T-helper 9 cell (primary cell): ENCODE data around the gene FBXO9.
"Not testable (repeated sequence)": the region's sequence is repeated elsewhere in the genome, so short reads cannot be mapped to it uniquely, and the experiment has no call there.

ENCODE experiments used
- DNase-seq: peaks from one replicate; pipeline ENCODE4 v3.0.0-alpha.2; 2020

Gene FBXO9

GRCh38 chr6:53048431-53049195 is 16.6 kb upstream of the FBXO9 start:
- DNase-seq: no peak

DNA sequence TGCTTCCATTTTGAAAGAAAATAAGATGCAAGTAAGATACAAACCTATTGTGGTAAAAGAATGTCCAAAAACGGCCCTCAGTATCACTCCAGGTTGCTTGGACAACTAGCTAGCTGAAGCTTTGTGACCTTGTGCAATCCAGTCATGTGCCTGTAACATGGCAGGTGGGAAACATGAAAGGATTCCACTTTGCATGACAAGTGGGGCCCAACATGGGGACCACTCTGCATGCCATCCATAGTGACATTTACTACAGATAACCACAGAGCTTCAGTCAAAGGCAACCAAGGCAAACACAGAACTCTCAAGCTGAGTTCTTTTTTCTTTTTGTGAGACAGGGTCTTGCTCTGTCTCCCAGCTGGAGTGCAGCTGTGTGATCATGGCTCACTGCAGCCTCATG is 15.8 kb upstream of the FBXO9 start:
- DNase-seq: no peak

DNA sequence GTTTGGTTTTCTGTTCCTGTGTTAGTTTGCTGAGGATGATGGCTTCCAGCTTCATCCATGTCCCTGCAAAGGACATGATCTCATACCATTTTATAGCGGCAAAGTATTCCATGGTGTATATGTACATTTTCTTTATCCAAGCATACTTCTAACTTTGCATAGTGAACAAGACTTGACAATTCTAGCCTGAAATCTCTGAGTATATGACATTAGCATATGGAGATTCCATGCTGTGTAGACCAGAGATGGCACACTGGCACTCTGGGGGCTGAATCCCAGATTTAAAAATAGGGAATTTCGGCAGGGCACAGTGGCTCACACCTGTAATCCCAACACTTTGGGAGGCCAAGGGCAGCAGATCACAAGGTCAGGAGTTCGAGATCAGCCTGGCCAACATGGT is 13.1 kb upstream of the FBXO9 start:
- not testable (repeated sequence) for DNase-seq

DNA sequence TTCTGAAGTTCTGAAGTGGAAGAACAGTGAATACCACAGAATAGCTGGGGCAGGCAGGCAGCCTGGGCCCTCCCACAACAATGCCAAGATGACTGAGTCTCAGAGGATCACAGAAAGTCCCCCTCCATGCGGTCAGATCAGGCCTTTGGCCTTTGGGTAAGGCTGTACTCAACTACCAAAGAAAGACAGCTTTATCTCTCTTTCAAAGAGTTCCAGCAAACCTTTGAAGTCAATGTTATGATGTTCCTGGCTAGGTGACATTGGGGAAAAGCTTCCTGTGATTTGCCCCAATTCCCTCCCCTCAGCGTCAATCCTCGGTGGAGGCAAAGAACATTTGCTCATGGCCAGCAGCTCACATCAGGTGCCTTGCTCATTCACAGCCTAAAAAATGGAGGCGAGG is 10.7 kb upstream of the FBXO9 start:
- DNase-seq: no peak

DNA sequence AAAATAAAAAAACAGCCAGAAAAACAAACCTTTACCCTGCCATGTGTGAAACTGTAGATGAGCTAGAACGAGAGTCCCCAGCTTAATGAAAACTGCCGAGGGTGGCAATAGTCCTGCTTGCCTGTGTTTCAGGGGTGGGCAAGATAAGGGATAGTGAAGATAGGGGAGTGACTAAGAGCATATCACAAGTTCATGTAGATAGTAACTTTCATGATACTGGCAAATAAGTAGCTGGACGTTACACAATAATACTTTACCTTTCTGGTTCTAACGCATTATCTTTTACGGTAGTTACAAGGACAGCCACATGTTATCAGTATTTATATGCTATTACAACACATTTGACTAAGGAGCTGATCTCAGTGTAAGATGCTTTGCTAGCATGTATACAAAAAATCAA is 9.3 kb upstream of the FBXO9 start:
- no peak for DNase-seq

GRCh38 chr6:53056273-53056672 is 8.9 kb upstream of the FBXO9 start:
- no peak for DNase-seq

DNA sequence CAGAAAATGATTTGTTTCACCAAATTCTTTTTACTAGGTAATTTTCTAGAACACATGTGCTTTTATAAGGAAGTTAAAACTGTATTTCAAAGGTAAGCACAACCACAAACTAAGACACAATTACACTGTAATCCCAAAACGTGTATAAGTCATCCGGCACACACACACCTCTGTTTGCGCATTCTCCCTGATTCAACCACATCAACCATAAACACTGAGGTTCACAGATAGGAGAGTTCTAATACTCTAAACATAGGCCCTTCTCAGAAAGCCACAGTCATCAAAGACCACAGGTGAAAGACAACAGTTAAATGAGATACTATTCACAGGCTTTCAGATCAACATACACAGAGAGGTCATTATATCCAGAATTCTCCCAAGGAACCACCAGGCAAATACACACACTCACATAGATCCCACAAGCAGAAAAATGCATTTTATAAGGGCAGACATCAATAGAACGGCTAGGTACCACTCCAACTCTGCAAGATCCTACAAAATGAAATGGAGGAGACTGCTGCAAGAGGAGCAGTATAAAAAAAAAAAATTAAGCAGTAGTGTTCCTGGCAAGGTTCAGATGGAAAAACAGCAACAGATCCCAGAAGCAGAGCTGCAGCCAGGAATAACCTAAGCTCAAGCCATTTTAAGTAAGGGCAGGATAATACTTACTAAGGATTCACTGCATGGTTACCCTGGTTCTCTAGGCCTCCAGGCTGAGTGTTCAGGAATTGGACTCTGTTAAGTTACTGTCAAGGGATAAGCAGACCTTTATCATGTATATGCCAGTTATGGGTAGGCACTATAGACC is 6.6 kb upstream of the FBXO9 start:
- no peak for DNase-seq

DNA sequence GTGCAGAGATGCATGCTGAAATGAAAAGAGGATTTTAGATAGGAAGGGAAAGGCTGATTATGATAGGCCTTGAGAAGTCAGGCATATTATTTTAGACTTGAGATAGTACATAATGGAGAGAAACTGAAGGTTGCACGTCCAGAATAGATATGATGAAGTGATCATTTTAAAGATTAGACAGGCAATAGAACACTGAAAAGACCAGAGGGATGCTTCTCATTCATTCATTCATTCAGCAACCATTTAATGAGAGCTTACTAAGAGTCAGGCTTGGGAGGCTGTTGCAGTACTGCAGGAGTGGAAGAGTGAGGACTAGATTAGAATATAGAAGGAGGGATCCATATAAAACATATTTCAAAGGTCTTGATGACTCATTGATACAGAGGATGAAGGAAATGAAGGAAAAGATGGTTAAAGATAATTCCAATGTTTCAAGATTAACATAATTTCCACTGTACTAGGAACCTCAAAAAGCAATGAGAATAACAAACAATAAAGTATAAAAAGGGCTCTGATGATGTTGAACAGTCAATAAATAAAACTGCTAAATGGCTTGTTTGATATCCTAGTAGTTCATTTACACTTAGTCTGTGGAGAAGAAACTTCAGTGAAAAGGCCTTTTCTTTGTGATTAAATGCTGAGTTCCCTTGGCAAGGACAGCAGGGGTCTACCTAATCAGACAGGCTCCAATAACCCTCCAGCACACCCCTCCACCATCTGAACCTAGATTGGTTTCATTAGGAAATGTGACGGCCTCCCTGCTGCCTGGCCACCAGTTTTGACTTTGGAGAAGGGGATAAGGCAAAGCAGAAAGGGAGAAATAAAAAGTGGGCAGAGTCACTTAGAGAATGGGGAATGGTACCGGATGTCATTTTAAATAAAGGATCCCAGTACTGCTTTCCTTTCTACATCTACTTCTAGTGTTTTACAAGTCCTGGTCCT is 5.3 kb upstream of the FBXO9 start:
- DNase-seq: no peak

GRCh38 chr6:53062169-53062539 is 3.0 kb upstream of the FBXO9 start:
- DNase-seq: no peak

GRCh38 chr6:53064255-53064654 is 949 bp upstream of the FBXO9 start:
- DNase-seq: not testable (repeated sequence)

GRCh38 chr6:53064726-53065265 is 408 bp upstream of the FBXO9 start:
- DNase-seq: peak; percentile 93

DNA sequence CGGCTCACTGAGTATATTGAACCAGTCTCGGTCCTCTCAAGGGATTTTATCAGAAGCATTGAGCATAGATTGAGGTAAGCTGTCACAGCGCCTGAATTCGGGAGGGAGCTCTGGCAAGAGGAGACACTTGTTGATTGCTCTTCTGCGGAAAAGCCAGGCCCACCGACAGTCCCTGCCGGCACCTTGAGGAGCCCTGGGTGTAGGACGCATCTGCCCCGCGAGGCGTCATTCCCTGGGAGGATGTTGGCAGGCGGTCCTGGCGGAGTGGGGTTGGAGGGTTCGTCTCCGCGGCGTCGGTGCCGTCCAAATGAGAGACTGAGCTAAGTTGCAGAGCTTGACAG is 843 bp downstream of the FBXO9 start:
- DNase-seq: peak; percentile 15

DNA sequence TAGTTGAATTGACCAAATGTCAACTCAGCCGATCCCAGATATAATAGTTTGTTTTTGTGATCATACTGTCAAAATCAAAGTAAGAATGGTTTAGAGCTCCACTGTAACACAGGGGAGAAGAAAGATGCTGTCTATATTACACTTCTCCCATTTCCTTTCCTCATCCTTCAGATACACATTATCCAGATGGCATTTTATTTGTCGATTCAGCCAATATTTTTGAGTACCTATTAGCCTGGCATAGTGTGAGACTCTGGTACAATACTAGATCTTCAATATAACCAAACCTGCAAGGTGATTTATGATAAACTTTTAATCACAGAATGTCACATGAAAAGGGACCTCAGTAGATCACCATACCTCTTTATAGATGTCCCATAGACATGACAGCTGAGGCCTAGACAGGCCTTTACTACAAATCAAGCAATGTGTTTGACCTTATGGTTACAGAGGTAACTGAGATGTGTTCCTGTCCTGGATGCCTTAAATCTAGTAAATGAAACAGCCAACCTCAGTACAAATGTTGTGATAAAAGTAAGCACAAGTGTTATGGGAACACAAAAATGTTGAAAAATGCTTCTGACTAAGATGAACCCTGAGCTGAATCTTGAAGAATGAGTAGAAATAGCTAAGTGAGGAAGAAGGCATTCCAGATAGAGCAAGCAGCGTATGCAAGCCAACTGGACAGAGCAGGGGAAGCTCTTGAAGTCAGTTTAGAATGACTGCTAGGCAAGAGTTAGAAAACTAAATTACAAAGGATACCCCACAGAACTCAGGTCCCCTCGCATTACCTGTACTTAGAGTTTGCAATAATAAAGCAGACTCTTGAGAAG is 1.9 kb downstream of the FBXO9 start:
- DNase-seq: no peak

DNA sequence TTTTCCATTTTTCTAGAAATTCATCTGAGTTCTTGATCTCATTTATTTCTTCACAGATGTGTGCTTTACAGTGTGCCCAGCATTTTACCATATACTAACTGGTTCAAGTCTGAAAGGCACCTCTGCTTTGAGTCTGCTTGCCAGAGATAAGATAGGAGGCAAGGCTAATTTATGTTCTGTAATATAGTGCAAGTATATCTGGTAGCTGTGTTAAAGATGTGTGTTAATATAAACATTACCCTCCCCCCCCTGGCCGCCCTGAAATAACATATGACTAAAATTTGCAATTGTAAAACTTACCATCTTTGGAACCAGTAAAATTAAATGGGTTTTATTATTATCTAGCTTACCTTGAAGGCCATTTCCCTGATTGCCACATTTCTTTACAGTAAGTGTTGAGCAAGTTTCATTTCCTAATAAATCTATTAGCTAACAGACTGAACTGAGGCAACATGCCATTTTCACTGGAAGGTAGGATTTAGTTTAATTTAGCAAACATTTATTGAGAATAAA is 2.7 kb downstream of the FBXO9 start:
- no peak for DNase-seq

DNA sequence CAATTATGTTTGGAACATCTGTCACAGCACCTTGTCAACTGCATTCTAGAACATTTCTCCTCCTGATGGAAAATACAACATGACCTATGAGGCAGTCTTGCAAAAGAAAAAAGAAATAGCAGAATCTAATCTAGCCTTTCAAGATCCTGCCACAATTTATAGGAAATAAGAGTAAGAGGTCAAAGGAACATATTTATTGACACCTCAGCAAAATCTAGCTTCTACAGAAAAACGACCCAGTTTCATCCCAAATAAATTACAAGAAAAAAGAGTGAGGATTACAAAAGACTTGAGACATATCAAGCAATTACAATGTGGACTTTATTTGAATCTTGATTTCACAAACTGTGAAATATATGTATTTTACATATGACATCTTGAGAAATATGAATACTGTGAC is 4.2 kb downstream of the FBXO9 start:
- DNase-seq: no peak

DNA sequence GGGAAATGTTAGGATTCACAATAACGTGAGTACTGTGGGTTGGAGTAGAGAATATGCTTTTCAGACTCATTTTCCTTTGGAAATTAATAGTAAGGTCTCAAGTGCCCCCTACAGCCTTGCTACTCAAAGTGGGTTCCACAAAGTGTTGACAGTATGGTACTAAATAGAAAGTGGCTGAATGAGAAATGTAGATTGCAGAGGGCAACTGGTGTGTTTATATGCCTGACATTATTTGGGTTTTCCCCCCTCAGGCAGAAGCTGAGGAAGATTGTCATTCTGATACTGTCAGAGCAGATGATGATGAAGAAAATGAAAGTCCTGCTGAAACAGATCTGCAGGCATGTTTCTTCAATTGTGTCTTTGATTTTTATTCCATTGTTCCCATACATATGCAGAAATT is 5.6 kb downstream of the FBXO9 start:
- DNase-seq: no peak

- DNase-seq: no peak
These were observed 9.1 kb downstream of the FBXO9 start for GRCh38 chr6:53074347-53074746.

GRCh38 chr6:53080813-53081212 is 15.6 kb downstream of the FBXO9 start:
- DNase-seq: no peak

DNA sequence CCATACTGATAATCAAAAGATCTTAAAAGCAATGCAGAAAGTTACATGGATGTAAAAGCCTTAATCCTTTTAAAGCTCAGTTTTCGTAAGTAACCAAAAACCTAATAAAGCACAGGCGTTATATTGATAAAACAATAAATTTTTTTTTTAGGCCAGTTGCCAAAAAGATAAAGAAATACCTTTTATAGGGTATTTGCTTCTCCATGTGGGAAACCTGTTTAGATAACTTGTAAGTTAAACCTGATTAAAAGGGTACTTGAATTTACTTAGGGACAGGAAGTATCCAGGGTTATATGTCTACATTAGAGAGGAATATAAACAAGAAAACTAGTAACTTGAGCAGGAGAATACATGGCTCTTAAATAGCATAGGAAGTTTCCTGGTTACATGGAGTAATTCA is 21.1 kb downstream of the FBXO9 start:
- no peak for DNase-seq

- no peak for DNase-seq
These were observed 24.7 kb downstream of the FBXO9 start for GRCh38 chr6:53089948-53090347.

DNA sequence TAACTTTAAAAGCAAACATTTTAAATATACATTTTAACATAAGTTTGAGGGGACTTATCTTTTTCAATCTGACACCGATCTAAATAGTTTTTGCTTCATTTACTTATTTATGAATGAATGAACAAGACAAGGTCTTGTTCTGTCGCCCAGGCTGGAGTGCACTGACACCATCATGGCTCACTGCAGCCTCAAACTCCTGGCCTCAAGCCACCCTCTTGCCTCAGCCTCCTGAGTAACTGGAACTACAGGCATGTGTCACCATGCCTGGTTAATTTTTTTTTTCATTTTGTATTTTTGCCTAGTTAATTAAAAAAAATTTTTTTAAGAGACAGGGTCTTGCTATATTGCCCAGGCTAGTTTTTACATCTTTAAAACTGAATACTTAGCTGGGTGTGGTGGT is 25.4 kb downstream of the FBXO9 start:
- DNase-seq: no peak

GRCh38 chr6:53095270-53095669 is 30.1 kb downstream of the FBXO9 start:
- no peak for DNase-seq
